Measurements from ENCODE around the gene E4F1.
"Not testable (repeated sequence)": the region's sequence is repeated elsewhere in the genome, so short reads cannot be mapped to it uniquely, and the experiment has no call there.

Gene E4F1

DNA sequence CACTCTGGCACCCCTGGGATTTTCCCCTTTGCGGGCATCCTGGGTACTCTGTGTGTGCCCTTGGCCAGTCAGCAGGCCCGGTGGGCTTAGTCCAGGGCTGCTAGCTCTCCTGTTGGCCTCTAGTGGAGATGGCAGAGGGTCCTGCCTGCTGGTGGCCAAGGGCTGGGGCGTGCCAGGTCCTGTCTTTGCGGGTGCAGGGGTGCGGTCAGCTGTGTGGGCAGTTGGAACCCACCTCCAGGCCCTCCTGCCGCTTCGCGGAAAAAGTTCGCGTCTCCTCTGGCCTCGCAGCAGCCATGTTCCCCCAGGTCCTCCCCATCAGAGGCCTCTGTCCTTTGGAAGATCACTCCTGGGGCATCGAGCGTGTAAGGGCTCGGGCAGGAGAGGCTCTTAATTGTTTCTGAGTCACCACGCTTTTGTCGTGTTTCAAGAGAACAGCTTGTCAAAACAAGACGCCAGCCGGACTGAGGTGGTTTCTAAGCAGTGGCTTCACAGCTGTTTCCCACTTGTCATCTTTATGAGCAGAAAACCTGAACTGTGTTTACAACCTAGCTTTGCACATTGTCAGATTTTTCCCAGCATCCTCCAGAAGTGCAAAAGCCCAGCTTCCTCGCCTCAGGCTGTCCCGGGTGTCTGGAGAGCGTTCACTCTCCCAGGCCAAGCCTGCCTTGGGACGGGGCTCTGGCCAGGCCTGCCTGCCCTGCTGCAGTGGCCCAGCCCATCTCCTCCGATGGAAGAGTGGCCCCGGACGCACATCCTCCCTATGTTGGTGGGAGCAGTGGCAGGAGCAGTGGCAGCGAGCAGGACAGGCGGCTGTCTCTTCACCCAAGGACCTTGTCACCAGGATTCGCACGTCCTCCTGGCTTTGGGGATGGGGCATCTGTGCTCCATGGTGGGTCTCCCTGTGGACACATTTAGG, 7.9 kb downstream of the E4F1 start:
- DNase-seq (ENCODE audit: low read depth) = no peak

DNA sequence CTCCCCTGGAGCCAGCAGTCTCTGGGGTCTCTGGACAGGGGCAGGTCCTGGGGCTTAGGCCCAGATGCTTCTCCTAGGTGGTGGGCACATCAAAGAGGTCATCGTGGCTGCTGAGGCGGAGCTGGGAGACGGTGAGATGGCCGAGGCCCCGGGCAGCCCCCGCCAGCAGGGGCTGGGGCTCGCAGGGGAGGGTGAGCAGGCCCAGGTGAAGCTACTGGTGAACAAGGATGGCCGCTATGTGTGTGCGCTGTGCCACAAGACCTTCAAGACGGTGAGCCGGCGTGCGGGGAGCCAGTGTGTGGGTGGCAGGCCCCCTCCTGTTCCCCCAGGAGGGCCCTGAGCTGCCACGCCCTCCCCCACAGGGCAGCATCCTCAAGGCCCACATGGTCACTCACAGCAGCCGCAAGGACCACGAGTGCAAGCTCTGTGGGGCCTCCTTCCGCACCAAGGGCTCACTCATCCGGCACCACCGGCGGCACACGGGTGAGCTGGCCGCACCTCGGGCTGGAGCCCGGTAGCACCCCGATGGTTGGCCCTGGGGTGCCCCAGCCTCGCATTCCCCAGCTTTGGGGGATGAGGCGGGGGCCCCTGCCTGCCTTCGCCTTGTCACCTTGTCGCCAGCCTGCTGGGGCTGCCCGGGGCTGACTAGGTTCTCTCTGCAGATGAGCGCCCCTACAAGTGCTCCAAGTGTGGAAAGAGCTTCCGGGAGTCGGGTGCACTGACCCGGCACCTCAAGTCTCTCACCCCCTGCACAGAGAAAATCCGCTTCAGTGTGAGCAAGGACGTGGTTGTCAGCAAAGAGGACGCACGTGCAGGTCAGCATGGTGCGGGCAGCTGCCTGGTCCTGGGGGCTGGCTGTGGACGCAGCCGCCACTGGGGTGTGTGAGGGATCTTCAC, 9.0 kb downstream of the E4F1 start:
- DNase-seq (ENCODE audit: low read depth) = no peak

DNA sequence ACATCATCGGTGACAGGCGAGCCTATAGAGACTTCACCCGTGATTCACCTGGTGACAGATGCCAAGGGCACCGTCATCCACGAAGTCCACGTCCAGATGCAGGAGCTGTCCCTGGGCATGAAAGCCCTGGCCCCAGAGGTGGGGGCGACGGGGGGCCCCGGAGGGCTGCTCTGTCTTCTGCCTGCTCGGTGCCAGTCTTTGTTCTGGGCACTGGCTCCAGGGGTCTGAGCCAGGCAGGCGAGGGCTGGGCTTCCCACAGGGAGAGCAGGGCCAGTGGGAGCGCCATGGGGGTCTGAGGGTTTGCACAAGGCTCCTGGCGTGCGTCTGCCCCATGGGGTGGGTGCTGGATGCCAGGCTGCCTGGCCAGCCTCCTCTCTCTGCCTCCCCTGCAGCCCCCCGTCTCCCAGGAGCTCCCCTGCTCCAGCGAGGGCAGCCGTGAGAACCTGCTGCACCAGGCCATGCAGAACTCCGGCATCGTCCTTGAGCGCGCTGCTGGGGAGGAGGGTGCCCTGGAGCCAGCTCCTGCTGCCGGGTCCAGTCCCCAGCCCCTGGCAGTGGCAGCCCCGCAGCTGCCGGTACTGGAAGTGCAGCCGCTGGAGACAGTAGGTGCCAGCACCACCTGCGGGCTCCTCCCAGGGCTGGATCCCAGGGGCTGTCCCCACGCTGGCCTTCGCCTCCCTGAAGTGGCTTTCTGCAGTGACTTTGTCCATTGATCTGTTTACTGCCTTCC, 9.8 kb downstream of the E4F1 start:
- DNase-seq (ENCODE audit: low read depth) = no peak

DNA sequence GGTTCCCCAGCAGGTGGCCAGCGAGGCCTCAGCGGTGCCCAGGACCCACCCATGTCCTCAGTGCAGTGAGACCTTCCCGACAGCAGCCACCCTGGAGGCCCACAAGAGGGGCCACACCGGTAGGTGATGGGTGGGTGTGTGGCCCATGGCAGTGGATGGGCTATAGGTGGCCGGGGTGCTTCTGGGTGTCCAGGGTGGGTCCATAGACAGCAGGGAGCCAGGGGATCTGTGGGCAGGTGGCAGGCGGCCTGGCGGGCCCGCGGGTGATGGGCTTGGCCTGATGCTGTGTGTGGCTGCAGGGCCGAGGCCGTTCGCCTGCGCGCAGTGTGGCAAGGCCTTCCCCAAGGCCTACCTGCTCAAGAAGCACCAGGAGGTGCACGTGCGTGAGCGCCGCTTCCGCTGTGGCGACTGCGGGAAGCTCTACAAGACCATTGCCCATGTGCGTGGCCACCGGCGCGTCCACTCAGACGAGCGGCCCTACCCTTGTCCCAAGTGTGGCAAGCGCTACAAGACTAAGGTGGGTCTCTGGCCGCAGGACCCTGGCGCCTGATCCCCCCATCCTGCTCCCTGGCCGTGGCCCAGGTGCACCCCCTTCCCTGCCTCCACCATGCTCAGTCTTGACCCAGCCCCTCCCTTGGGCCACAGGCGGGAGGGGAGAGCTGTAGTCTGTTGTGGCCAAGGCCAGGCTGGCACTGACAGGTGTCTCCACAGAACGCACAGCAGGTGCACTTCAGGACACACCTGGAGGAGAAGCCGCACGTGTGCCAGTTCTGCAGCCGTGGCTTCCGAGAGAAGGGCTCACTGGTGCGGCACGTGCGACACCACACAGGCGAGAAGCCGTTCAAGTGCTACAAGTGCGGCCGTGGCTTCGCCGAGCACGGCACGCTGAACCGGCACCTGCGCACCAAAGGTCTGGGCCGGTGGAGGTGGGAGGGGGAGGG, 10.8 kb downstream of the E4F1 start:
- DNase-seq (ENCODE audit: low read depth) = no peak

DNA sequence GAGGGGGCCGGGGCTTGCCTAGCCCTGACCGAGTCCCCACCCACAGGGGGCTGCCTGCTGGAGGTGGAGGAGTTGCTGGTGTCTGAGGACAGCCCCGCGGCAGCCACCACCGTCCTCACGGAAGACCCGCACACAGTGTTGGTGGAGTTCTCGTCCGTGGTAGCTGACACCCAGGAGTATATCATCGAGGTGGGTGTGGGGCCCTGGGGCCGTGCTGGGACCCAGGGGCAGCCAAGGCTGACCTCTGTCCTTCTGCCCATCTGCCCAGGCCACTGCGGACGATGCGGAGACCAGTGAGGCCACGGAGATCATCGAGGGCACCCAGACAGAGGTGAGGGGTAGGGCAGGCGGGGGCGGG, 11.4 kb downstream of the E4F1 start:
- DNase-seq (ENCODE audit: low read depth) = no peak

DNA sequence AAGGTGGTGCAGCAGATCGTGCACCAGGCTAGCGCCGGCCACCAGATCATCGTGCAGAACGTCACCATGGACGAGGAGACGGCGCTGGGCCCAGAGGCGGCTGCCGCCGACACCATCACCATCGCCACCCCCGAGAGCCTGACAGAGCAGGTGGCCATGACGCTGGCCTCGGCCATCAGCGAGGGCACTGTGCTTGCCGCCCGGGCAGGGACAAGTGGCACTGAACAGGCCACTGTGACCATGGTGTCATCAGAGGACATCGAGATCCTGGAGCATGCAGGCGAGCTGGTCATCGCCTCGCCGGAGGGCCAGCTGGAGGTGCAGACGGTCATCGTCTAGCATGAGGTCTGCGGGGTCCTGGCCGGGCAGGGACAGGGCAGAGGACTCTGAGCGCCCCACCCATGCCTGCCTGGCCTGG, 11.9 kb downstream of the E4F1 start:
- no peak for DNase-seq (ENCODE audit: low read depth)

DNA sequence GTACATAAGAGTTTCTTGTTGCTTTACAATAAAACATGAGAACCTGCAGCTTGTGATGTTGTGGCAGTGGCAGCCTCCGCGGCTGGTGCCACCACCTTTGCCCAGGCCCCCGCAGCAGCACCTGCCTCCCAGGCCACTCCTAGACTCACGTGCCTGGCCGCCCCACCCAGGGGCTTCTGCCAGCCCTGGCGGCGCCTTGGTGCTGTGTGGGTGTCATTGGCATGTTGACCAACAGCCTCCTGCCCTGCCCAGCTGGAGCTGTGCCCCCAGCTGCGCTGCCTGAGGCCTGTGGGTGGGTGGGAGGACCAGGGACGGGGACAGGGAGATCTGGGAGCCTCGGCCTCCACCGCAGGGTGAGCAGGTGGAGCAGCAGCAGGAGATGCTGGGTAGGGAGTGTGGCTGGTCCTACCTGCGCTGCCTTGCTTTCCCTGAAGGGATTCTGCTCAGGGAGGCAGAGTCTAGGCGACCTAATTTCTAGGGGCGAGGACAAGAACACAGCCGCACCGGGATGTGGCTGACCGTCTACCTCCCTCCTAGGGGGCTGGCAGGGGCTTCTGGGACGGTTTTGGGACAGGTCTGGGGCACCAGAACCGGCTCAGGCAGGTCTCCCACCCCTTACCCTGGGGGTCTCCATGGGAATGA, 12.4 kb downstream of the E4F1 start:
- no peak for DNase-seq (ENCODE audit: low read depth)

DNA sequence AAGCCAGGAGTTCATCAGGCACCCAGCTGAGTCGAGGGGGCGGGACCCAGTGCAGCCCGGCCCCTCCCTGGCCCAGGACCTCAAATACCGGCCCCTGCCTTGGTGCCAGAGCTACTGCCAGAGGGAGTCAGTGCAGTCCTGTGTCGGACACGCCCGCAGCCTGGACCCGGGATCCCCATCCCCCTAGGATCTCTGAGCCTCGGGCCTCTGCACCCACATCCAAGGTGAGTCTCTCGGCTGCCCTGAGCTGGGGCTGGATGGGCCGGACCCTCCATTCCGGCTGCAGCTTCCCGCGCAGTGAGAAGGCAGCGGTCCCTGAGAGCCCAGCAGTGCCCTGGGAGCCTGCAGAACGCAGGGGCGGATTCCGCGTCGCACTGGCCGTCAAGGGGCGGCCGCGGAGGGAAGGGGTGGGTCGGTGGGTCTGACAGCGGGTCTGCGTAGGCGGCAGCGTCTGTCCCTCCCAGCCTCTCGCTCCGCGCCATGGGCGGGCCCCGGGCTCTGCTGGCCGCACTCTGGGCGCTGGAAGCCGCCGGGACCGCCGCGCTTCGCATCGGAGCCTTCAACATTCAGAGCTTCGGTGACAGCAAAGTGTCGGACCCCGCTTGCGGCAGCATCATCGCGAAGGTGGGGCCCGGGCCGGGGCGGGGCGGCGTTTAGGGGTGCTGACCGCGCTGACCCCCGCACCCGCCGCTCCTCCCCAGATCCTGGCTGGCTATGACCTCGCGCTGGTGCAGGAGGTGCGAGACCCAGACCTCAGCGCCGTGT, 13.1 kb downstream of the E4F1 start, which contains the start of gene DNASE1L2:
Gene DNASE1L2, plus strand, starts transcription at position 108 of the 765 bp plus-strand sequence. Its CDS starts 373 bp downstream, at position 481.
- DNase-seq (ENCODE audit: low read depth) = no peak

DNA sequence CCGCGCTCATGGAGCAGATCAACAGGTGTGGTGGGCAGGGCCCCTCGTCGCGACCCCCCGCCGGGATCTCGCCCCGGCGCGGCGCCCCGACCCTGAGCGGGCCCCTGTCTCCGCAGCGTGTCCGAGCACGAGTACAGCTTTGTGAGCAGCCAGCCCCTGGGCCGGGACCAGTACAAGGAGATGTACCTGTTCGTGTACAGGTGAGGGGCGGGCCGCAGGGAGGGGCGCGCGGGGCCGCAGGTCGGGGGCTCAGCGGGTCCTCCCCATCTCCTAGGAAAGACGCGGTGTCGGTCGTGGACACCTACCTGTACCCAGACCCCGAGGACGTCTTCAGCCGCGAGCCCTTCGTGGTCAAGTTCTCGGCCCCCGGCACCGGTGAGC, 13.7 kb downstream of the E4F1 start:
- DNase-seq (ENCODE audit: low read depth) = no peak

DNA sequence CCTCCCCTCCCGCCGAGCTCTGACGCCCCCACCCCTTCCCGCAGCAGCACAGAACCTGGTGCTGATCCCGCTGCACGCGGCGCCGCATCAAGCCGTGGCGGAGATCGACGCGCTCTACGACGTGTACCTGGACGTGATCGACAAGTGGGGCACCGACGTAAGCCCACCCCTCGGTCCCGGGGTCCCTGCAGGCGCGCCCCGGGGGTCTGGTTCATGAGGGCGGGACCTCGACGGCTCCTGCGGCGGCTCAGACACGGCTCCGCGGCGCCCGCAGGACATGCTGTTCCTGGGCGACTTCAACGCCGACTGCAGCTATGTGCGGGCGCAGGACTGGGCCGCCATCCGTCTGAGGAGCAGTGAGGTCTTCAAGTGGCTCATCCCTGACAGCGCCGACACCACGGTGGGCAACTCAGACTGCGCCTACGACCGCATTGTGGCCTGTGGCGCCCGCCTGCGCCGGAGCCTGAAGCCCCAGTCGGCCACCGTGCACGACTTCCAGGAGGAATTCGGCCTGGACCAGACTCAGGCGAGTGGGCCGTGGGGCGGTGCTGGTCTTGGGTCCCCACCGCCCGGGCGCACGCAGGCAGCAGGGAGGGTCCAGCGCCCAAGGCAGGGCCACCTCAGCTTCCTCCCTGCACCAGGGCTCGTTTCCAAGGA, 14.2 kb downstream of the E4F1 start:
- no peak for DNase-seq (ENCODE audit: low read depth)

DNA sequence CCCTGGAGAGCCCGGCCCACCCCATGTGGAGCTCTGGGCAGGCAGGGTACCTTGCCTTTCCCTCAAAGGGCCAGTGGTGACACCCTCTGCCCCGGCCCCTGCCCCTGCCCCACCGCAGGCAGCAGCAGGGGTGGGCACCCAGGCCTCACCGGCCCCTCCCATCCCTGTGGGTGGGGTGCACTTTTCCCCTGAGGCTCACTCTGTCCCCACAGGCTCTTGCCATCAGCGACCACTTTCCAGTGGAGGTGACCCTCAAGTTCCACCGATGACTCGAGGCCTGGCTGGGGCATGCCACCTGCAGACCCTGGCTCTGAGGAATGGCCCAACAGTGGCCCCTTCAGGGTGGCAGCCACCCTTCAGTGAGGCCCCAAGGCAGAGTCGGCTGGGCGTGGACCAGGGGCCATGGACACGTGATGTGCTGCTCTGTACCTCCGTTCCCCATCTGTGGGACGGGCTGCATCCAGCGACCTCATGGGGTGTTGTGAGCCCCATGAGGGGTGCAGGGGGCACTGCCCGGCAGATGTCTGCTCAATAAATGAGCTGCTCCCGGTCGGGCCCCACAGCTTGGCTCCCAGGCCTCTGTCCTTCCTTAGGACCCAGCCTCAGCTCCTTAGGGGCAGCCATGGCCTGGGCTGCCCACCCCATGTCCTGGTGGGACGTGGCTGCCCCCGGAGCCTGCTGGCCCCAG, 14.9 kb downstream of the E4F1 start:
- no peak for DNase-seq (ENCODE audit: low read depth)

DNA sequence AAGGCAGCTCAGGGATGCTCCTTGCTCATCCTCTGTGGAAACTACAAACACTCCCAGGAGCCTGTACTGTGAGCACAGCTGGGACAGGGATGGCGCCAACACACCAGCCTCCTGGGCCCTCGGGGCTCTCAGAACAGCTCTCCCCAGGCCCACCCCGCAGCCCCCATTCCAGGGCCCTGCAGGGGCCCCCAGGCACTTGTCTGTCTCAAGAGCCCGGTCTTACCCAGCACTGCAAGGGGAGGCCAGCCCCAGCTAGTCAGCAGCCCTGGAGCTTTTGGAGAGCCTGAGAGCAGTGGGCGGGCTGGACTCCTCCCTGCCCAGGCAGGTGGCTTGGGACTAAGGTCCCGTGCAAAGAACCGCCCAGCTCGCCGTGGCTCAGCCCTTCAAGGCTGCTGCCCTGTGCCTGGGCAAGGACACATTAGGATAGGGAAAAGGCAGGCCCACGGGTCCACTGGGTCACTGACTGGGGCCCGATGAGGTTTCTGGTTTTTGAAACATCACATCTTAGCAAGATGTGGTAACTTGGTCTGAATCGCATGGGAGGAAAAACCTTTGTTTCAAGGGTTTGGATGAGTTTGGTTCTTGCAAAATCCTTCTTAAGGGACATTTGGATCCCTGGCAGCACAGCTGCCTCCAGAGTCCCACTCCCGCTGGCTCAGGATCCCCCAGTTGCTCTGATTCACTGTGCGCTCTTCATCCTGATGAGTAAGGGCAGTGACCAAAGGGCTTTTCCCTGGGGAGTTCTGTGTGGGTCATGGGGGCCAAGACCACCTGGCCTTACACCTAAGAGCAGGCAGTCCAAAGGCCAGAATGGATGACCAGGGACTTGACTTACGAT, 15.7 kb downstream of the E4F1 start:
- DNase-seq (ENCODE audit: low read depth) = no peak

DNA sequence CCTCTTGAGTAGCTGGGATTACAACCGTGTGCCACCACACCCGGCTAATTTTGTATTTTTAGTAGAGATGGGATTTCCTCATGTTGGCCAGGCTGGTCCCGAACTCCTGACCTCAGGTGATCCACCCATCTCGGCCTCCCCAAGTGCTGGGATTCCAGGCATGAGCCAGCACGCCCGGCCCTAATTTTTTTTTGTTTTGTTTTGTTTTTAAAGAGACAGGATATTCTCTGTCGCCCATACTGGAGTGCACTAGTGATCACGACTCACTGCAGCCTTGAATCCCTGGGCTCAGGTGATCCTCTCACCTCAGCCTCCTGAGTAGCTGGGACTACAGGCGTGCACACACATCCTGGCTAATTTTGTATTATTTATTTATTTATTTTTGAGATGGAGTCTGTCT, 16.9 kb downstream of the E4F1 start:
- DNase-seq (ENCODE audit: low read depth) = not testable (repeated sequence)

DNA sequence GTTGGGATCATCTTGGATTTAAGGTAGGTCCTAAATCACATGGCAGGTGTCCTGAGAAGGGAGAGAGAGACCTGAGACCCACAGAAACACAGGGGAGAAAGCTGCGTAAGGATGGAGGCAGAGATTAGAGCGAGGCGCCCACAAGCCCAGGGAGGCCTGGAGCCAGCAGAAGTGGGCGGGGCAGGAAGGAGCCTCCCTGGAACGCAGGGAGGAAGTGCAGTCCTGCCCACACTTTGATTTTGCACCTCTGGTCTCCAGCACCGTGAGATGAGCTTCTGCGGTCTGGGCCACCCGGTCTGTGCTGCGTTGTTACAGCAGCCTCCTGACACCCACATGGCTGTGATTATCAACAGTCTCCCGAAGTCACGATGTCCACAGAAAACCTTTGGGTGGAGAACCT, 19.2 kb downstream of the E4F1 start:
- no peak for DNase-seq (ENCODE audit: low read depth)

DNA sequence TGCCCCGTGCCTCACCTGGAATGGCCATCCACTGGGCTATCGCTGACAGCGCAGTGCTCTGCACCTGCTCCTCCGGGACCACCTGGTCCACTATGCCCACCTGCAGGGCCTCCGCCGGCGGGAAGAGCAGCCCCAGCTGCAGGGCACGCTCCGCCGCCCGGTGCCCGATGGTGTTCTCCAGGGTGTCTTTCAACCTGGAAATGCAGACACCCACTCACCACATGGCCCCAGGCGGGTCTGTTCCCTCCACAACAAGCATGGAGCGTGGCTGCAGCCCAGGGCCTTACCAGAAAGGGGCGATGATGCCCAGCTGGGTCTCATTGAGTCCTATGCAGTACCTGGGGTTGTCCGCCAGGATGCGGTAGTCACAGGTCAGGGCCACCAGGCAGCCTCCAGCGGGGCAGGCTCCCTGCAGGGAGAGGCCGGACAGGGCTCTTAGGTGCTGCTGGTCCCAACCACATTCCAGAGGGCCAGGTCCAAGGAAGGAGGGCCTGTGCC, 19.7 kb downstream of the E4F1 start:
- no peak for DNase-seq (ENCODE audit: low read depth)

DNA sequence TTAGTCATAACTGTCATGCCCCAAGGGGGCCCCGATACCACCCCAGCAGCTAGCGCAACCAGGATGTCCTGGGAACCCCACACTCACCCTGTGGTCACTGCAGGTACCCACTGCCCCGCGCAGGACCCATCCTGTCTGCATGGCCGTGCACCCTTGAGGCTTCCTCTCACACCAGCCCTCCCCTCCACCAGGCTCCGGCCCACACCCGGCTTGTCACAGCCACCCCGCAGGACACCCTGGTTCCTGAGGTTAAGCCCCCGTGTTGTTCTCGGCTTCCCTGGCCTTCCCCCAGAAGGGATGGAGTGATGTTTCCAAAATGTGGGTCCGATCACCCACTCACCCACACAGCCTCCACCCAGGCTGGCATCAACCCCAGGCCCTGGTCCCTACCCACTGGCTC, 20.4 kb downstream of the E4F1 start:
- no peak for DNase-seq (ENCODE audit: low read depth)

DNA sequence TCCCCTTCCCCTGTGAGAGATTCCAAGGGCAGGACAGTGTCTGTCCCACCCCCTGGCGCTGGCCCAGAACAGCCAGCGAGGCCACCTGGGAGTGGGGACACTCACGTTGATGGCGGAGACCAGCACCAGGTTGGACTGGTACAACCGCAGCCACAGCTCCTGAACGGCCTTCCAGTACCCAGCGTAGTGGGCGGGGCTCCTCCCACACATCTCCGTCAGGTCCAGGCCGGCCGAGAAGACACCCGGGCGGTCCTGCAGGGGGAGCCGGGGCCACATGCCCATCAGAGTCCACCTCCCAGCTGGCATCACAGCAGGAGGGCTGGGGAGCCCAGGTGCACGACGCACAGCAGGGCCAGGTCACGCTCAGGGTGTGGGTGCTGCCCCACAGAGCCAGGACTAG, 20.9 kb downstream of the E4F1 start:
- DNase-seq (ENCODE audit: low read depth) = no peak
